IMR-90 (cell line): Measurements from ENCODE around the gene ZDHHC14. TPM values are rescaled to one million over a fixed set of nuclear protein-coding genes. Genes with fewer than 3 reads are reported as not detected.
A peak's percentile ranks its signal among the peaks of the same experiment; 100 is the strongest.

Experiments
- ATAC-seq: fragments of 200-7000 bp; cut with Tn5 transposase; 2 replicates; pipeline ENCODE4 v1.9.1; 2020; ENCODE audit warnings: low read depth, mild to moderate bottlenecking, moderate library complexity
- BruUV-seq: library from RNA; stranded (reverse); fragments of 400-500 nt; replicated peaks from 2 replicates; lab custom pipeline; 2021; lab: Mats Ljungman, UMichigan
- CTCF ChIA-PET: fragments of 300-600 bp; formaldehyde crosslinking; extraction: SDS; loops from one replicate; lab custom pipeline; 2021; ENCODE audit warnings: antibody characterized with exemption; lab: Yijun Ruan, JAX
- POLR2A ChIA-PET: fragments of 300-600 bp; sonication (Branson Sonifier 250); formaldehyde crosslinking; loops from one replicate; lab custom pipeline; 2022; ENCODE audit warnings: antibody characterized with exemption; ENCODE audit not compliant: unreplicated experiment; lab: Charles Lee
- DNase-seq: peaks from one replicate; pipeline ENCODE4 v3.0.0; 2013
- H2AFZ ChIP-seq: replicated peaks from 2 replicates; pipeline ENCODE3; 2013; ENCODE audit warnings: low read length, mild to moderate bottlenecking; ENCODE audit not compliant: poor library complexity
- H2AK5ac ChIP-seq: 2 replicates; pipeline ENCODE4 v1.6.1; 2013; ENCODE audit warnings: low read depth, low read length, inconsistent platforms
- H2AK9ac ChIP-seq: replicated peaks from 2 replicates; pipeline ENCODE3; 2013; ENCODE audit warnings: mild to moderate bottlenecking, low read depth, low read length, moderate library complexity; ENCODE audit not compliant: poor library complexity
- H2BK120ac ChIP-seq: 2 replicates; pipeline ENCODE4 v1.6.1; 2013; ENCODE audit warnings: low read depth, low read length, inconsistent platforms
- H2BK15ac ChIP-seq: 3 replicates; pipeline ENCODE4 v1.6.1; 2013; ENCODE audit warnings: low read depth, low read length, inconsistent platforms
- H2BK20ac ChIP-seq: 2 replicates; pipeline ENCODE4 v1.6.1; 2013; ENCODE audit warnings: low read depth, mild to moderate bottlenecking, inconsistent platforms, low read length, moderate library complexity
- H2BK5ac ChIP-seq: 2 replicates; pipeline ENCODE4 v1.6.1; 2013; ENCODE audit warnings: mild to moderate bottlenecking, low read depth, low read length, inconsistent platforms; ENCODE audit not compliant: poor library complexity, severe bottlenecking
- H3K14ac ChIP-seq: replicated peaks from 2 replicates; pipeline ENCODE4 v1.6.1; 2013; ENCODE audit warnings: low read depth, low read length, inconsistent platforms
- H3K18ac ChIP-seq: 2 replicates; pipeline ENCODE4 v1.6.1; 2013; ENCODE audit warnings: low read depth, low read length, control low read depth
- H3K23ac ChIP-seq: 2 replicates; pipeline ENCODE4 v1.6.1; 2013; ENCODE audit warnings: low read depth, low read length, inconsistent platforms
- H3K27ac ChIP-seq: 2 replicates; pipeline ENCODE4 v1.5.1; 2013; ENCODE audit warnings: mild to moderate bottlenecking, control low read depth, low read length; ENCODE audit not compliant: insufficient read depth
- H3K27me3 ChIP-seq: 2 replicates; pipeline ENCODE4 v1.6.1; 2013; ENCODE audit warnings: low read length; ENCODE audit not compliant: control insufficient read depth, insufficient read depth
- H3K36me3 ChIP-seq: 2 replicates; pipeline ENCODE4 v1.6.1; 2013; ENCODE audit warnings: low read length, mixed read lengths; ENCODE audit not compliant: control insufficient read depth, insufficient read depth
- H3K4ac ChIP-seq: 2 replicates; pipeline ENCODE4 v1.6.1; 2013; ENCODE audit warnings: low read depth, low read length, inconsistent platforms
- H3K4me1 ChIP-seq: 2 replicates; pipeline ENCODE4 v1.6.1; 2013; ENCODE audit warnings: low read length, mixed read lengths; ENCODE audit not compliant: control insufficient read depth, insufficient read depth
- H3K4me2 ChIP-seq: 2 replicates; pipeline ENCODE4 v1.6.1; 2013; ENCODE audit warnings: low read depth, mild to moderate bottlenecking, control low read depth, low read length, moderate library complexity
- H3K4me3 ChIP-seq: 2 replicates; pipeline ENCODE4 v1.5.1; 2013; ENCODE audit warnings: low read depth, mild to moderate bottlenecking, control low read depth, low read length, moderate library complexity; ENCODE audit not compliant: insufficient read depth
- H3K56ac ChIP-seq: 2 replicates; pipeline ENCODE4 v1.6.1; 2013; ENCODE audit warnings: low read length, inconsistent platforms; ENCODE audit not compliant: insufficient read depth; ENCODE audit errors: extremely low read depth
- H3K79me1 ChIP-seq, 2 experiments: 2 replicates each; pipeline ENCODE4 v1.6.1; 2013; ENCODE audit warnings: low read length in 2 of 2, inconsistent platforms in 1 of 2, low read depth in 1 of 2
- H3K9ac ChIP-seq: 2 replicates; pipeline ENCODE4 v1.6.1; 2013; ENCODE audit warnings: low read depth, low read length, control low read depth
- H3K9me1 ChIP-seq: 2 replicates; pipeline ENCODE4 v1.6.1; 2013; ENCODE audit warnings: low read length, inconsistent platforms; ENCODE audit not compliant: insufficient read depth
- H3K9me3 ChIP-seq: 2 replicates; pipeline ENCODE4 v1.6.1; 2013; ENCODE audit warnings: low read length; ENCODE audit not compliant: control insufficient read depth, insufficient read depth
- H4K20me1 ChIP-seq: 2 replicates; pipeline ENCODE4 v1.6.1; 2013; ENCODE audit warnings: low read length, inconsistent platforms; ENCODE audit not compliant: insufficient read depth
- H4K5ac ChIP-seq: 2 replicates; pipeline ENCODE4 v1.6.1; 2013; ENCODE audit warnings: mild to moderate bottlenecking, low read depth, low read length, control low read depth
- H4K8ac ChIP-seq, 2 experiments: 2 replicates each; pipeline ENCODE4 v1.6.1; 2013; ENCODE audit warnings: low read depth in 2 of 2, low read length in 2 of 2, control low read depth in 1 of 2, inconsistent platforms in 1 of 2
- H4K91ac ChIP-seq: 2 replicates; pipeline ENCODE4 v1.6.1; 2013; ENCODE audit warnings: low read depth, low read length, inconsistent platforms; ENCODE audit not compliant: insufficient read depth
- BHLHE40 ChIP-seq: fragments of 150-350 bp; IDR thresholded peaks from 2 replicates; pipeline ENCODE4 v1.6.1; 2016; ENCODE audit warnings: mild to moderate bottlenecking, low read depth, low read length
- CEBPB ChIP-seq: IDR thresholded peaks from 2 replicates; pipeline ENCODE4 v1.6.1; 2012; ENCODE audit warnings: low read depth, low read length, improper control_type of control experiment
- CHD1 ChIP-seq: IDR thresholded peaks from 2 replicates; pipeline ENCODE4 v1.6.1; 2012; ENCODE audit warnings: low read depth, low read length, improper control_type of control experiment
- FOS ChIP-seq: fragments of 150-350 bp; IDR thresholded peaks from 2 replicates; pipeline ENCODE4 v1.6.1; 2016; ENCODE audit warnings: low read depth, low read length
- MXI1 ChIP-seq: IDR thresholded peaks from 2 replicates; pipeline ENCODE4 v1.6.1; 2012; ENCODE audit warnings: low read depth, mild to moderate bottlenecking, low read length, moderate library complexity, borderline replicate concordance
- POLR2A ChIP-seq: IDR thresholded peaks from 2 replicates; pipeline ENCODE4 v1.6.1; 2012; ENCODE audit warnings: mild to moderate bottlenecking, low read depth, low read length
- RAD21 ChIP-seq: IDR thresholded peaks from 2 replicates; pipeline ENCODE4 v1.6.1; 2012; ENCODE audit warnings: low read length, improper control_type of control experiment
- RCOR1 ChIP-seq: IDR thresholded peaks from 2 replicates; pipeline ENCODE4 v1.6.1; 2012; ENCODE audit warnings: mild to moderate bottlenecking, low read length, improper control_type of control experiment; ENCODE audit not compliant: insufficient replicate concordance
- RFX5 ChIP-seq: IDR thresholded peaks from 2 replicates; pipeline ENCODE4 v1.8.0; 2012; ENCODE audit warnings: low read depth, mild to moderate bottlenecking, low read length, moderate library complexity
- SMC3 ChIP-seq: fragments of 150-350 bp; IDR thresholded peaks from 2 replicates; pipeline ENCODE4 v1.6.1; 2016; ENCODE audit warnings: low read depth, mild to moderate bottlenecking, antibody characterized with exemption, low read length, moderate library complexity
- WGBS, 2 experiments: methylation state at CpG; one replicate each; pipeline versions ENCODE4 v1.1.5 to v1.1.7; 2013; ENCODE audit warnings: missing lambda C conversion rate in 2 of 2; ENCODE audit not compliant: insufficient read length in 1 of 2; ENCODE audit errors: extremely low coverage in 2 of 2; 5-methylcytosine and 5-hydroxymethylcytosine counted together
- dilution Hi-C: fragments of 300-500 bp; cut with HindIII; formaldehyde crosslinking; loops from one replicate; pipeline ENCODE4 v1.14.3; 2018; ENCODE audit warnings: low sequenced_read_pairs; ENCODE audit not compliant: unreplicated experiment
- in situ Hi-C: fragments of 300-500 bp; cut with MboI; formaldehyde crosslinking; loops from 3 replicates; pipeline ENCODE4 v1.14.3; 2019; ENCODE audit warnings: low sequenced_read_pairs, inconsistent platforms, mixed read lengths
- intact Hi-C: fragments of 100-400 bp; cut with micrococcal nuclease; formaldehyde crosslinking; loops from 2 replicates; pipeline ENCODE4 v1.10.0; 2022
- polyA plus RNA-seq, 3 experiments: library from polyadenylated mRNA; depleted of rRNA; stranded (reverse); fragments of >200 nt; gene quantifications; 2 replicates each; pipeline ENCODE4 v1.2.3, GENCODE V29; 2012; ENCODE audit warnings: low replicate concordance in 1 of 3
- total RNA-seq: library from RNA; depleted of rRNA; stranded (reverse); fragments of >200 nt; gene quantifications from 2 replicates; pipeline ENCODE4 v1.2.3, GENCODE V29; 2012
- TF ChIP-seq, protein P1 (sequence below): fragments of 150-350 bp; IDR thresholded peaks from 2 replicates; pipeline ENCODE4 v1.6.1; 2016; ENCODE audit warnings: low read depth, mild to moderate bottlenecking, low read length, moderate library complexity, borderline replicate concordance

The ZDHHC14 gene
- total and polyA plus RNA-seq, 2 of the 4 experiments (the other 2 are of a cell fraction): 0.90 to 2.0 TPM

GRCh38 chr6:157382821-157383220 lies 1.8 kb downstream of the ZDHHC14 start:
- Histone ChIP-seq H2AK5ac (no peak overlapping the region), H3K9ac (0 out of 2 replicates have a peak overlapping the region, but pooled peaks have one; percentile 71), H3K79me1 (peaks cover 7 to 19% of the 10 kb centered on the region in 2 experiments; a peak in 3 of 4 replicates), H2BK20ac (no peak overlapping the region), H3K4me3 (peak overlapping the region; percentile 71; the same call in 1 of the 2 replicates), H3K9me1 (0 out of 2 replicates have a peak, but pooled peaks cover 3% of the 10 kb centered on the region), H3K27ac (no peak overlapping the region), H3K4me2 (peak overlapping the region; percentile 96), H4K91ac (no peak overlapping the region), H2AK9ac (no peak overlapping the region), H3K18ac (no peak overlapping the region), H3K14ac (no peak overlapping the region), H2BK15ac (no peak overlapping the region), H2BK5ac (no peak overlapping the region), H3K56ac (no peak overlapping the region), H3K4ac (no peak overlapping the region), H2BK120ac (no peak overlapping the region), H3K27me3 (no peaks in the 10 kb centered on the region), H4K5ac (no peak overlapping the region), H3K23ac (peak overlapping the region; percentile 68; the same call in 1 of the 2 replicates), H3K4me1 (no peaks in the 10 kb centered on the region), H4K20me1 (peaks cover 3% of the 10 kb centered on the region; the same call in 1 of the 2 replicates), H3K36me3 (no peaks in the 10 kb centered on the region), H2AFZ (no peak overlapping the region), H3K9me3 (no peaks in the 10 kb centered on the region), H4K8ac (no peak overlapping the region)
- dilution Hi-C loops (no loop called here), intact Hi-C loops (loop anchor here (5.0 kb wide), 2 partner anchors 144 to 229 kb away; no protein-coding TSS in a partner anchor), in situ Hi-C loops (no loop called here)
- no TSS peak for BruUV-seq
- WGBS, 2 experiments: no CpG with 5 or more reads among the region's 4 CpGs
- ATAC-seq (no peak), DNase-seq (no peak)
- POLR2A ChIA-PET: no interaction called here
- CTCF ChIA-PET: no interaction called here
- TF ChIP-seq RCOR1: no peak
- no peak for TF ChIP-seq FOS
- TF ChIP-seq RAD21: no peak
- TF ChIP-seq, protein P1, sequence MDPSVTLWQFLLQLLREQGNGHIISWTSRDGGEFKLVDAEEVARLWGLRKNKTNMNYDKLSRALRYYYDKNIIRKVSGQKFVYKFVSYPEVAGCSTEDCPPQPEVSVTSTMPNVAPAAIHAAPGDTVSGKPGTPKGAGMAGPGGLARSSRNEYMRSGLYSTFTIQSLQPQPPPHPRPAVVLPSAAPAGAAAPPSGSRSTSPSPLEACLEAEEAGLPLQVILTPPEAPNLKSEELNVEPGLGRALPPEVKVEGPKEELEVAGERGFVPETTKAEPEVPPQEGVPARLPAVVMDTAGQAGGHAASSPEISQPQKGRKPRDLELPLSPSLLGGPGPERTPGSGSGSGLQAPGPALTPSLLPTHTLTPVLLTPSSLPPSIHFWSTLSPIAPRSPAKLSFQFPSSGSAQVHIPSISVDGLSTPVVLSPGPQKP: no peak
- no peak for TF ChIP-seq POLR2A
- no peak for TF ChIP-seq CEBPB
- TF ChIP-seq SMC3: no peak
- TF ChIP-seq BHLHE40: no peak
- TF ChIP-seq MXI1: no peak
- TF ChIP-seq RFX5: no peak
- no peak for TF ChIP-seq CHD1
